CD14-positive monocyte (primary cell): ENCODE measurements around the gene MRPL30. TPM values are rescaled to one million over a fixed set of nuclear protein-coding genes. Genes with fewer than 3 reads are reported as not detected.

ENCODE experiments used
- DNase-seq, 3 donors: peaks; one replicate each; pipeline ENCODE4 v3.0.0-alpha.2; 2011 to 2022
- H2AFZ ChIP-seq: 2 replicates; pipeline ENCODE4 v1.6.0; 2012; ENCODE audit warnings: mild to moderate bottlenecking, low read depth, low read length, inconsistent platforms; ENCODE audit not compliant: insufficient read depth, poor library complexity, severe bottlenecking
- H3K27ac ChIP-seq, 2 donors: 1 replicate in 1 of 2; 2 replicates in 1 of 2; pipeline ENCODE4 v1.5.1; 2012 to 2013; ENCODE audit warnings: low read length in 2 of 2, control low read depth in 1 of 2, inconsistent platforms in 1 of 2, low read depth in 1 of 2, mild to moderate bottlenecking in 1 of 2
- H3K27me3 ChIP-seq, 2 donors: one replicate each; pipeline versions ENCODE4 v1.6.0 to v1.6.1; 2011 to 2013; ENCODE audit warnings: low read length in 2 of 2; ENCODE audit not compliant: control insufficient read depth in 2 of 2, insufficient read depth in 2 of 2
- H3K36me3 ChIP-seq, 2 donors: replicated peaks in 1 of 2; 1 replicate in 1 of 2; 2 replicates in 1 of 2; pipeline versions ENCODE4 v1.5.1 to v1.6.1; 2012 to 2013; ENCODE audit warnings: low read length in 2 of 2, control low read depth in 1 of 2, inconsistent platforms in 1 of 2, mild to moderate bottlenecking in 1 of 2; ENCODE audit not compliant: insufficient read depth in 2 of 2, control insufficient read depth in 1 of 2
- H3K4me1 ChIP-seq, 2 donors: 1 replicate in 1 of 2; 2 replicates in 1 of 2; pipeline versions ENCODE4 v1.5.1 to v1.6.1; 2012 to 2013; ENCODE audit warnings: low read length in 2 of 2, control low read depth in 1 of 2, inconsistent platforms in 1 of 2, mild to moderate bottlenecking in 1 of 2, moderate library complexity in 1 of 2; ENCODE audit not compliant: insufficient read depth in 2 of 2, control insufficient read depth in 1 of 2
- H3K4me2 ChIP-seq: replicated peaks from 2 replicates; pipeline ENCODE3; 2012; ENCODE audit warnings: low read length, moderate library complexity, mild to moderate bottlenecking; ENCODE audit not compliant: poor library complexity, severe bottlenecking; ENCODE audit errors: extremely low read depth
- H3K4me3 ChIP-seq, 3 experiments: fragments of 200-600 bp in 1 of 3; sonication (generic) in 1 of 3; replicated peaks in 1 of 3; 1 replicate in 2 of 3; 2 replicates in 1 of 3; pipeline ENCODE4 v1.5.1; 2011 to 2013; ENCODE audit warnings: low read length in 3 of 3, mild to moderate bottlenecking in 3 of 3, control low read depth in 2 of 3, low read depth in 2 of 3, inconsistent platforms in 1 of 3, moderate library complexity in 1 of 3
- H3K79me2 ChIP-seq: 2 replicates; pipeline ENCODE4 v1.6.0; 2012; ENCODE audit warnings: mild to moderate bottlenecking, control low read depth, inconsistent platforms, low read length, moderate library complexity; ENCODE audit not compliant: insufficient read depth
- H3K9ac ChIP-seq: 2 replicates; pipeline ENCODE4 v1.6.0; 2017; ENCODE audit warnings: low read length, mild to moderate bottlenecking; ENCODE audit not compliant: insufficient read depth, poor library complexity, severe bottlenecking
- H3K9me3 ChIP-seq, 2 donors: replicated peaks in 1 of 2; 1 replicate in 1 of 2; 2 replicates in 1 of 2; pipeline versions ENCODE4 v1.5.1 to v1.6.1; 2012 to 2013; ENCODE audit warnings: low read length in 2 of 2, control low read depth in 1 of 2; ENCODE audit not compliant: control insufficient read depth in 1 of 2, insufficient read depth in 1 of 2
- H4K20me1 ChIP-seq: 2 replicates; pipeline ENCODE4 v1.6.0; 2012; ENCODE audit warnings: mild to moderate bottlenecking, low read length, control low read depth, moderate library complexity; ENCODE audit not compliant: insufficient read depth
- H3K27ac Mint-ChIP-seq, 7 donors: one replicate each; pipeline ENCODE4 v1.8.0; 2020; ENCODE audit warnings: mild to moderate bottlenecking in 7 of 7, mixed read lengths in 7 of 7, moderate library complexity in 6 of 7, inconsistent platforms in 2 of 7
- H3K27me3 Mint-ChIP-seq, 3 donors: one replicate each; pipeline ENCODE4 v1.8.0; 2021 to 2022; ENCODE audit warnings: low read depth in 3 of 3, mild to moderate bottlenecking in 3 of 3, mixed read lengths in 3 of 3, moderate library complexity in 3 of 3, inconsistent platforms in 1 of 3
- H3K36me3 Mint-ChIP-seq, 2 donors: one replicate each; pipeline ENCODE4 v1.8.0; 2020; ENCODE audit warnings: mixed read lengths in 2 of 2, inconsistent platforms in 1 of 2, mild to moderate bottlenecking in 1 of 2
- H3K4me1 Mint-ChIP-seq: one replicate; pipeline ENCODE4 v1.8.0; 2020; ENCODE audit warnings: mild to moderate bottlenecking, mixed read lengths
- H3K4me3 Mint-ChIP-seq, 2 donors: one replicate each; pipeline ENCODE4 v1.8.0; 2020; ENCODE audit warnings: mild to moderate bottlenecking in 2 of 2, mixed read lengths in 2 of 2, moderate library complexity in 1 of 2
- H3K9me3 Mint-ChIP-seq, 7 donors: one replicate each; pipeline ENCODE4 v1.8.0; 2020 to 2022; ENCODE audit warnings: mixed read lengths in 7 of 7, mild to moderate bottlenecking in 6 of 7, moderate library complexity in 6 of 7, inconsistent platforms in 2 of 7
- CTCF ChIP-seq: fragments of 200-600 bp; IDR thresholded peaks from one replicate; pipeline ENCODE4 v1.8.0; 2022; ENCODE audit warnings: antibody characterized with exemption, mild to moderate bottlenecking
- WGBS: methylation state at CpG from one replicate; pipeline ENCODE4 v1.1.5; 2013; ENCODE audit warnings: missing lambda C conversion rate; ENCODE audit not compliant: insufficient coverage; 5-methylcytosine and 5-hydroxymethylcytosine counted together
- intact Hi-C, 2 donors: fragments of 100-400 bp; cut with micrococcal nuclease; formaldehyde crosslinking; loops; one replicate each; pipeline versions ENCODE4 v1.15.0 to v1.15.1; 2023
- polyA plus RNA-seq, 3 donors: library from polyadenylated mRNA; depleted of rRNA in 1 of 3; unstranded in 2 of 3; stranded (reverse) in 1 of 3; fragments of 300-500 nt in 2 of 3; fragments of >200 nt in 1 of 3; fragmentation: Illumina TruSeq in 2 of 3; gene quantifications; 1 replicate in 2 of 3; 2 replicates in 1 of 3; pipeline ENCODE4 v1.2.3, GENCODE V29; 2012 to 2021

MRPL30 gene
- polyA plus RNA-seq, 3 donors, result 6.3 to 14.2 (median 9.7) TPM

GRCh38 chr2:99159594-99159993 is 21.4 kb upstream of the MRPL30 start:
- TF ChIP-seq CTCF, result no peak
- no peak overlapping the region for H3K4me3 Mint-ChIP-seq
- H3K9me3 Mint-ChIP-seq, result no peaks in the 10 kb centered on the region
- H3K79me2 ChIP-seq, result peaks cover 19% of the 10 kb centered on the region
- H3K4me1 ChIP-seq, result peaks cover 6 to 7% of the 10 kb centered on the region in 2 donors
- no peak overlapping the region for H3K9ac ChIP-seq
- peaks cover 14 to 56% of the 10 kb centered on the region in 2 donors for H3K36me3 ChIP-seq
- H2AFZ ChIP-seq, result no peak overlapping the region
- no peaks in the 10 kb centered on the region for H3K27me3 Mint-ChIP-seq
- DNase-seq, result no peak
- no peak overlapping the region for H3K4me2 ChIP-seq
- H3K27ac ChIP-seq, result no peak overlapping the region
- H3K27ac Mint-ChIP-seq, result peak overlapping the region in 1 of 7 donors; percentile 13
- no CpG with 5 or more reads among the region's 4 CpGs for WGBS
- H3K36me3 Mint-ChIP-seq, result peaks cover 46 to 53% of the 10 kb centered on the region in 2 donors
- no peaks in the 10 kb centered on the region for H3K27me3 ChIP-seq
- no peak overlapping the region for H3K4me3 ChIP-seq
- H3K9me3 ChIP-seq, result no peaks in the 10 kb centered on the region
- intact Hi-C loops, result no loop called here
- H3K4me1 Mint-ChIP-seq, result peaks cover 23% of the 10 kb centered on the region
- no peaks in the 10 kb centered on the region for H4K20me1 ChIP-seq

- H3K36me3 Mint-ChIP-seq, result peaks cover 62 to 77% of the 10 kb centered on the region in 2 donors
- Histone ChIP-seq H3K9me3 (no peaks in the 10 kb centered on the region), H3K4me3 (no peak overlapping the region), H3K36me3 (peaks cover 55 to 86% of the 10 kb centered on the region in 2 donors), H4K20me1 (peaks cover 7% of the 10 kb centered on the region), H2AFZ (no peak overlapping the region), H3K27ac (no peak overlapping the region), H3K79me2 (peaks cover 3% of the 10 kb centered on the region), H3K4me1 (no peaks in the 10 kb centered on the region), H3K9ac (no peak overlapping the region), H3K4me2 (no peak overlapping the region), H3K27me3 (no peaks in the 10 kb centered on the region)
- no peak overlapping the region for H3K4me3 Mint-ChIP-seq
- H3K27me3 Mint-ChIP-seq, result no peaks in the 10 kb centered on the region
- peak overlapping the region in 1 of 7 donors; percentile 24 for H3K27ac Mint-ChIP-seq
- no peaks in the 10 kb centered on the region for H3K4me1 Mint-ChIP-seq
- 100% methylated on average over 1 of the region's 5 CpGs for WGBS
- no peaks in the 10 kb centered on the region for H3K9me3 Mint-ChIP-seq
- DNase-seq, result no peak
- intact Hi-C loops, result no loop called here
- TF ChIP-seq CTCF, result no peak
Measured at GRCh38 chr2:99166218-99166617, 14.8 kb upstream of the MRPL30 start.
